PC-9 (cell line): Measurements from ENCODE around the gene GJC2. TPM values are rescaled to one million over a fixed set of nuclear protein-coding genes. Genes with fewer than 3 reads are reported as not detected.

Source experiments
- BruUV-seq: library from RNA; stranded (reverse); fragments of 400-500 nt; replicated peaks from 2 replicates; lab custom pipeline; 2021; lab: Mats Ljungman, UMichigan
- CTCF ChIA-PET: fragments of 300-600 bp; sonication (Branson Sonifier 250); formaldehyde crosslinking; loops from one replicate; lab custom pipeline; 2022; ENCODE audit warnings: antibody characterized with exemption; lab: Charles Lee
- POLR2A ChIA-PET: fragments of 300-600 bp; sonication (Branson Sonifier 250); formaldehyde crosslinking; loops from one replicate; lab custom pipeline; 2022; ENCODE audit warnings: antibody characterized with exemption; ENCODE audit not compliant: unreplicated experiment; lab: Charles Lee
- DNase-seq, 2 experiments: peaks; one replicate each; pipeline versions ENCODE4 v3.0.0 to v3.0.0-alpha.2; 2015 to 2022; ENCODE audit warnings: mixed read lengths in 1 of 2
- H2AFZ ChIP-seq: fragments of 200-600 bp; sonication (generic); 2 replicates; pipeline ENCODE4 v1.8.1; 2017; ENCODE audit warnings: antibody characterized with exemption
- H3F3A ChIP-seq: fragments of 200-600 bp; sonication (generic); 2 replicates; pipeline ENCODE4 v1.8.1; 2017; ENCODE audit warnings: antibody characterized with exemption, mild to moderate bottlenecking, low read depth; ENCODE audit not compliant: insufficient read depth
- H3K27ac ChIP-seq: fragments of 200-600 bp; sonication (generic); 2 replicates; pipeline ENCODE4 v1.6.1; 2016; ENCODE audit warnings: mixed run types
- H3K27me3 ChIP-seq: fragments of 200-600 bp; sonication (generic); 2 replicates; pipeline ENCODE4 v1.6.1; 2016; ENCODE audit warnings: low read depth, mixed run types; ENCODE audit not compliant: insufficient read depth
- H3K36me3 ChIP-seq: fragments of 200-600 bp; sonication (generic); 2 replicates; pipeline ENCODE4 v1.6.1; 2016; ENCODE audit warnings: low read depth, mixed run types
- H3K4me1 ChIP-seq: fragments of 200-600 bp; sonication (generic); replicated peaks from 2 replicates; pipeline ENCODE4 v1.6.1; 2016; ENCODE audit warnings: mixed run types; ENCODE audit not compliant: insufficient read depth
- H3K4me2 ChIP-seq: fragments of 200-600 bp; sonication (generic); 2 replicates; pipeline ENCODE4 v1.6.1; 2017; ENCODE audit warnings: mixed run types
- H3K4me3 ChIP-seq: fragments of 200-600 bp; sonication (generic); 2 replicates; pipeline ENCODE4 v1.6.1; 2016; ENCODE audit warnings: mixed run types
- H3K79me2 ChIP-seq: fragments of 200-600 bp; sonication (generic); 2 replicates; pipeline ENCODE4 v1.6.1; 2017; ENCODE audit warnings: low read depth, mixed run types
- H3K9me2 ChIP-seq: fragments of 200-600 bp; sonication (generic); 2 replicates; pipeline ENCODE4 v1.8.1; 2017; ENCODE audit warnings: mild to moderate bottlenecking; ENCODE audit not compliant: insufficient read depth
- H3K9me3 ChIP-seq: fragments of 200-600 bp; sonication (generic); 2 replicates; pipeline ENCODE4 v1.8.1; 2016; ENCODE audit warnings: low read depth; ENCODE audit not compliant: insufficient read depth
- H4K20me1 ChIP-seq: fragments of 200-600 bp; sonication (generic); 2 replicates; pipeline ENCODE4 v1.8.1; 2017; ENCODE audit not compliant: insufficient read depth
- EZH2 ChIP-seq: fragments of 200-600 bp; sonication (generic); IDR thresholded peaks from 2 replicates; pipeline ENCODE4 v1.8.0; 2017; ENCODE audit warnings: antibody characterized with exemption, low read depth
- intact Hi-C: fragments of 100-400 bp; cut with micrococcal nuclease; formaldehyde crosslinking; loops from one replicate; pipeline ENCODE4 v1.10.0; 2022; ENCODE audit not compliant: unreplicated experiment
- total RNA-seq: library from RNA; stranded (reverse); gene quantifications from 2 replicates; pipeline ENCODE4 v1.2.3, GENCODE V29; 2021
- TF ChIP-seq, protein P1 (sequence below): fragments of 200-600 bp; sonication (generic); conservative IDR thresholded peaks from 2 replicates; pipeline ENCODE4 v1.6.1; 2017; ENCODE audit warnings: mixed run types, antibody characterized with exemption, mild to moderate bottlenecking, moderate library complexity

GJC2 gene
- total RNA-seq, 1 experiment from 2014 or later, result 2.1 TPM

GRCh38 chr1:228157729-228158126, 8.0 kb downstream of the GJC2 start:
- Histone ChIP-seq H3K79me2 (no peaks in the 10 kb centered on the region), H3K9me3 (no peaks in the 10 kb centered on the region), H3K4me1 (no peaks in the 10 kb centered on the region), H3K36me3 (no peaks in the 10 kb centered on the region), H3F3A (no peaks in the 10 kb centered on the region; the same call in 1 of the 2 replicates), H4K20me1 (no peaks in the 10 kb centered on the region), H3K27ac (no peak overlapping the region), H2AFZ (no peak overlapping the region), H3K4me2 (no peak overlapping the region), H3K27me3 (no peaks in the 10 kb centered on the region), H3K4me3 (no peak overlapping the region), H3K9me2 (no peaks in the 10 kb centered on the region)
- ChIA-PET POLR2A (interaction anchor here (0.5 kb wide), 1 partner anchor 8 kb away, joined by 3 read pairs; the partner anchor contains the start of gene IBA57), CTCF (interaction anchor here (1.0 kb wide), 1 partner anchor 158 kb away, joined by 4 read pairs; no protein-coding TSS in a partner anchor)
- BruUV-seq, result no TSS peak
- no peak for DNase-seq
- TF ChIP-seq, protein P1, sequence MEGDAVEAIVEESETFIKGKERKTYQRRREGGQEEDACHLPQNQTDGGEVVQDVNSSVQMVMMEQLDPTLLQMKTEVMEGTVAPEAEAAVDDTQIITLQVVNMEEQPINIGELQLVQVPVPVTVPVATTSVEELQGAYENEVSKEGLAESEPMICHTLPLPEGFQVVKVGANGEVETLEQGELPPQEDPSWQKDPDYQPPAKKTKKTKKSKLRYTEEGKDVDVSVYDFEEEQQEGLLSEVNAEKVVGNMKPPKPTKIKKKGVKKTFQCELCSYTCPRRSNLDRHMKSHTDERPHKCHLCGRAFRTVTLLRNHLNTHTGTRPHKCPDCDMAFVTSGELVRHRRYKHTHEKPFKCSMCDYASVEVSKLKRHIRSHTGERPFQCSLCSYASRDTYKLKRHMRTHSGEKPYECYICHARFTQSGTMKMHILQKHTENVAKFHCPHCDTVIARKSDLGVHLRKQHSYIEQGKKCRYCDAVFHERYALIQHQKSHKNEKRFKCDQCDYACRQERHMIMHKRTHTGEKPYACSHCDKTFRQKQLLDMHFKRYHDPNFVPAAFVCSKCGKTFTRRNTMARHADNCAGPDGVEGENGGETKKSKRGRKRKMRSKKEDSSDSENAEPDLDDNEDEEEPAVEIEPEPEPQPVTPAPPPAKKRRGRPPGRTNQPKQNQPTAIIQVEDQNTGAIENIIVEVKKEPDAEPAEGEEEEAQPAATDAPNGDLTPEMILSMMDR, result no peak
- TF ChIP-seq EZH2, result no peak
- intact Hi-C loops, result no loop called here

DNA sequence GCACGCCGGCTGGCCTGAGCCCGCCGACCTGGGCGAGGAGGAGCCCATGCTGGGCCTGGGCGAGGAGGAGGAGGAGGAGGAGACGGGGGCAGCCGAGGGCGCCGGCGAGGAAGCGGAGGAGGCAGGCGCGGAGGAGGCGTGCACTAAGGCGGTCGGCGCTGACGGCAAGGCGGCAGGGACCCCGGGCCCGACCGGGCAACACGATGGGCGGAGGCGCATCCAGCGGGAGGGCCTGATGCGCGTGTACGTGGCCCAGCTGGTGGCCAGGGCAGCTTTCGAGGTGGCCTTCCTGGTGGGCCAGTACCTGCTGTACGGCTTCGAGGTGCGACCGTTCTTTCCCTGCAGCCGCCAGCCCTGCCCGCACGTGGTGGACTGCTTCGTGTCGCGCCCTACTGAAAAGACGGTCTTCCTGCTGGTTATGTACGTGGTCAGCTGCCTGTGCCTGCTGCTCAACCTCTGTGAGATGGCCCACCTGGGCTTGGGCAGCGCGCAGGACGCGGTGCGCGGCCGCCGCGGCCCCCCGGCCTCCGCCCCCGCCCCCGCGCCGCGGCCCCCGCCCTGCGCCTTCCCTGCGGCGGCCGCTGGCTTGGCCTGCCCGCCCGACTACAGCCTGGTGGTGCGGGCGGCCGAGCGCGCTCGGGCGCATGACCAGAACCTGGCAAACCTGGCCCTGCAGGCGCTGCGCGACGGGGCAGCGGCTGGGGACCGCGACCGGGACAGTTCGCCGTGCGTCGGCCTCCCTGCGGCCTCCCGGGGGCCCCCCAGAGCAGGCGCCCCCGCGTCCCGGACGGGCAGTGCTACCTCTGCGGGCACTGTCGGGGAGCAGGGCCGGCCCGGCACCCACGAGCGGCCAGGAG, 8.6 kb downstream of the GJC2 start:
- intact Hi-C loops, result no loop called here
- CTCF ChIA-PET, result interaction anchor here (1.0 kb wide), 1 partner anchor 159 kb away, joined by 4 read pairs; no protein-coding TSS in a partner anchor
- no peak overlapping the region for H3K4me2 ChIP-seq

DNA sequence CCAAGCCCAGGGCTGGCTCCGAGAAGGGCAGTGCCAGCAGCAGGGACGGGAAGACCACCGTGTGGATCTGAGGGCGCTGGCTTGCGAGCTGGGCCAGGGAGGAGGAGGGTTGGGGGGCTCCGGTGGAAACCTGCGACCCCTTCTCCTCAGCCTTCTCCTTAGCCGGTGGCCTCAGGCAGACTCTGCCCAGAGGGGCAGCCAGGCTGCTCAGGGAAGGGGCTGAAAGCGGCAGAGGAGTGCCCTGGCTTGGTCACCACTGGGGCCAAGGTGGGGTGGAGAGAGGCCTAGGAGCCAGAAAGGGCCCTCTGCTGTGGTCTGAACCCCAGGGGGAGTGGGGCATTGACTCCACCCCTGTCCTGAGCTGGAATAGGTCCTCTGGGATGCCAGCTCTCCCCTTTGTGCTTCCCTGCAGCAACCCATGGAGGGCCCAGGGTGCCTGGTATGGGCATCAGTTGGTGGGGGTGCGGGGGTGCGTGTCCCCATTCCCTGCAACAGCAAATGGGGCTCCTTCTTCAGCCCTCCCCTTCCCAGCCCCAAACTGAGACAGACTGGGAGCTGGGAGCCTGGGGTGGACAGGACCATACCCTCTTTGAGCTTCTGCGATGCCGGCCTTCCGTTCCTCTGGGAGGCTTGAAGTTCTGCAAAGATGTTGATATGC, 9.4 kb downstream of the GJC2 start:
- Histone ChIP-seq H3K27ac (no peak overlapping the region), H3K9me3 (no peaks in the 10 kb centered on the region), H3K36me3 (no peaks in the 10 kb centered on the region), H3K4me3 (no peak overlapping the region), H3K79me2 (no peaks in the 10 kb centered on the region), H3F3A (no peaks in the 10 kb centered on the region; the same call in 1 of the 2 replicates), H3K27me3 (no peaks in the 10 kb centered on the region), H3K4me1 (no peaks in the 10 kb centered on the region), H4K20me1 (no peaks in the 10 kb centered on the region), H2AFZ (no peak overlapping the region), H3K4me2 (no peak overlapping the region), H3K9me2 (no peaks in the 10 kb centered on the region)
- intact Hi-C loops, result no loop called here
- no peak for DNase-seq
- no TSS peak for BruUV-seq
- no peak for TF ChIP-seq EZH2
- TF ChIP-seq, protein P1, result no peak
- ChIA-PET POLR2A (no interaction called here), CTCF (interaction anchor here (0.8 kb wide), 1 partner anchor 29 kb away, joined by 15 read pairs; no protein-coding TSS in a partner anchor)

More for the DNA sequence above, 8.6 kb downstream of the GJC2 start:
- H3F3A ChIP-seq, result no peaks in the 10 kb centered on the region; the same call in 1 of the 2 replicates
- no peaks in the 10 kb centered on the region for H3K9me2 ChIP-seq
- H4K20me1 ChIP-seq, result no peaks in the 10 kb centered on the region
- no peaks in the 10 kb centered on the region for H3K79me2 ChIP-seq
- H3K27ac ChIP-seq, result no peak overlapping the region
- no peak for DNase-seq
- POLR2A ChIA-PET, result interaction anchor here (0.5 kb wide), 1 partner anchor 7 kb away, joined by 3 read pairs; the partner anchor contains the start of gene IBA57
- H3K4me1 ChIP-seq, result no peaks in the 10 kb centered on the region
- H3K9me3 ChIP-seq, result no peaks in the 10 kb centered on the region
- H2AFZ ChIP-seq, result no peak overlapping the region
- H3K36me3 ChIP-seq, result no peaks in the 10 kb centered on the region
- H3K4me3 ChIP-seq, result no peak overlapping the region
- no peaks in the 10 kb centered on the region for H3K27me3 ChIP-seq
- TF ChIP-seq EZH2, result no peak
- TF ChIP-seq, protein P1, result no peak
- no TSS peak for BruUV-seq
